ENCODE data around the gene NEAT1.
"Not testable (repeated sequence)": the region's sequence is repeated elsewhere in the genome, so short reads cannot be mapped to it uniquely, and the experiment has no call there.

DNA sequence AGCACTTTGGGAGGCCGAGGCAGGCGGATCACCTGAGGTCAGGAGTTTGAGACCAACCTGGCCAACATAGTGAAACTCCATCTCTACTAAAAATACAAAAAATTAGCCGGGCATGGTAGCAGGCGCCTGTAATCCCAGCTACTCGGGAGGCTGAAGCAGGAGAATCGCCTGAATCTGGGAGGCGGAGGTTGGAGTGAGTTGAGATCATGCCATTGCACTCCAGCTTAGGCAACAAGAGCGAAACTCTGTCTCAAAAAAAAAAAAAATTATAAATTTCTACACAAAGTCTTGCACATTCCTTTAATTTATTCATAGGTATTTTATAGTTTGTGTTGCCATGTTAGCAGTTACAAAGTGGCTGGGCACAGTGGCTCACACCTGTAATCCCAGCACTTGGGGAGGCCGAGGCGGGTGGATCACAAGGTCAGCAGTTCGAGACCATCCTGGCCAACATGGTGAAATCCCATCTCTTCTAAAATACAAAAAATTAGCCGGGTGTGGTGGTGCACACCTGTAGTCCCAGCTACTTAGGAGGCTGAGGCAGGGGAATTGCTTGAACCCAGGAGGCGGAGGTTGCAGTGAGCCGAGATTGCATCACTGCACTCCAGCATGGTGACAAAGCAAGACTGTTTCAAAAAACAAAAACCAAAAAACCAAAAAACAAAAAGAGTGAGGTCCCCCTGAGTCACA lies 50.1 kb downstream of the NEAT1 start:
- TF ChIP-seq, protein P1, sequence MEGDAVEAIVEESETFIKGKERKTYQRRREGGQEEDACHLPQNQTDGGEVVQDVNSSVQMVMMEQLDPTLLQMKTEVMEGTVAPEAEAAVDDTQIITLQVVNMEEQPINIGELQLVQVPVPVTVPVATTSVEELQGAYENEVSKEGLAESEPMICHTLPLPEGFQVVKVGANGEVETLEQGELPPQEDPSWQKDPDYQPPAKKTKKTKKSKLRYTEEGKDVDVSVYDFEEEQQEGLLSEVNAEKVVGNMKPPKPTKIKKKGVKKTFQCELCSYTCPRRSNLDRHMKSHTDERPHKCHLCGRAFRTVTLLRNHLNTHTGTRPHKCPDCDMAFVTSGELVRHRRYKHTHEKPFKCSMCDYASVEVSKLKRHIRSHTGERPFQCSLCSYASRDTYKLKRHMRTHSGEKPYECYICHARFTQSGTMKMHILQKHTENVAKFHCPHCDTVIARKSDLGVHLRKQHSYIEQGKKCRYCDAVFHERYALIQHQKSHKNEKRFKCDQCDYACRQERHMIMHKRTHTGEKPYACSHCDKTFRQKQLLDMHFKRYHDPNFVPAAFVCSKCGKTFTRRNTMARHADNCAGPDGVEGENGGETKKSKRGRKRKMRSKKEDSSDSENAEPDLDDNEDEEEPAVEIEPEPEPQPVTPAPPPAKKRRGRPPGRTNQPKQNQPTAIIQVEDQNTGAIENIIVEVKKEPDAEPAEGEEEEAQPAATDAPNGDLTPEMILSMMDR (IDR thresholded peaks at IDR 0.05) = not testable (repeated sequence)
- TF ChIP-seq POLR2AphosphoS5 (IDR thresholded peaks at IDR 0.05) = not testable (repeated sequence)
